GM21825 (cell line): ENCODE results near the gene SCRN1.
"Not testable (repeated sequence)": the region's sequence is repeated elsewhere in the genome, so short reads cannot be mapped to it uniquely, and the experiment has no call there.

Experiments used
- ATAC-seq: cut with Tn5 transposase; IDR thresholded peaks from one replicate; pipeline ENCODE4 v1.9.1; 2021; ENCODE audit warnings: mild to moderate bottlenecking, moderate library complexity; ENCODE audit not compliant: unreplicated experiment

The SCRN1 gene

DNA sequence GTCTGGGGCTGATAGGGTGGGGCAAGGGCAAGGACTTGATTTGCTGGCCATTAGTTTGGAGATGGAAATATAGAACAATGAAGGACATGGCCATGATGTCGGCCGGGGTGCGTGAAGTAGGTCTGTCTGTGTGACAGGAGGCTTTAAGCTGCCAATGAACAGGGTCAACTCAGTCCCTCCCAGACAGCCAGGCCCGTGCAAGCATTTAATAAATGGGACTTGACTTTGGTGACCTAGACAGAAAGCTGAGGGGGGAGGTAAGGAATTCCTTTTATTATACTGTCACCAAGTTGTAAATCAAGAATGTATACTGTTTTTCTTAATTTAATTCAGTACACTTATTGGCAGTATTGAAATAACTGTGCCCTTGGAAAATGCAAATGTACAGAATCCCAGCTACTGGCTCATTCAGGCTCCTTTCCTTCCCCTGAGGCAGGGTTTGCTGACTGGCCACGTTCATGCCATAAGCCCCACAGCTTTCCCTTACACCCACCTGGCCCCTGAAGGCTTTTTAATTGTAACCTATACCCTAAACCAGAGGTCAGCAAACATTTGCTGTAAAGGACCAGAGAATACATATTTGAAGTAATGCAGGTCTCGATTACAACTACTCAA is 96.1 kb downstream of the SCRN1 start:
- no peak for ATAC-seq

DNA sequence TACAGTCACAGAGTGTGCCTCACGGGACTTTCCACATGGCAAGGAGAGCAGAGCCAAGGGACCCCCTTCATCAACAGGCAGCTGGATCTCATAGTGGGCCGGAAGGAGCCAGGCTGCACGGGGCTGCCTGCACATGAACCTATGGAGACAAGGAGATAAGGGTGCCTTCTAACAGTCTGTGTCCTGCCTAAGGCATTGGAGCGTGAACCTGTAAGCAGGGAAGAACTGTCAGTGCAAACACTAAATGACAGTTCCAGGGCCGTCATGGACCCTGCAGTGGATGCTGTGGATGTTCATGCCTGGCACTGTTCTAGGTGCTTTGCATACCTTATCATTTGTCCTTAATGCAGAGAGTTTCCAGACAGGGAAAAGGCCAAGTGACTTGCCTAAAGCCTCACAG is 97.4 kb downstream of the SCRN1 start:
- ATAC-seq = no peak

DNA sequence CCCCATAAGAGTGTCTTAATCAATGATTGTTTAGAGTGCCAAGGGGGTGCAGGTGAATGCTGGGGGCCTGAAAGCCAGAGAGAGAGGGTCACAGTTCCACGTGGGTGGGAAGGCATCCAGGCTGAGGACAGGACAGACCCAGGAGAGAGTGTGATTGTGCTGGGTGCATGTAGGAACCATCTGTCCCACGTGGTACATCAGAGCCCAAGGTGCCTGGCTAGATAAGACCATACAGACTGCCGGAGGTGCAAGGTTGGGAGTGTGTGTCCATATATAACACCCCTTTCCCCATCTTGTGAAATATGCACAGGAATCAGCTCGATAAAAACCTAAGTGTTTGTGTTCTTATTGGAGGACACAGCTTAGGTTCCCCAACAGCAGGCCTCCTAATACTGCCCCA is 97.8 kb downstream of the SCRN1 start:
- no peak for ATAC-seq

DNA sequence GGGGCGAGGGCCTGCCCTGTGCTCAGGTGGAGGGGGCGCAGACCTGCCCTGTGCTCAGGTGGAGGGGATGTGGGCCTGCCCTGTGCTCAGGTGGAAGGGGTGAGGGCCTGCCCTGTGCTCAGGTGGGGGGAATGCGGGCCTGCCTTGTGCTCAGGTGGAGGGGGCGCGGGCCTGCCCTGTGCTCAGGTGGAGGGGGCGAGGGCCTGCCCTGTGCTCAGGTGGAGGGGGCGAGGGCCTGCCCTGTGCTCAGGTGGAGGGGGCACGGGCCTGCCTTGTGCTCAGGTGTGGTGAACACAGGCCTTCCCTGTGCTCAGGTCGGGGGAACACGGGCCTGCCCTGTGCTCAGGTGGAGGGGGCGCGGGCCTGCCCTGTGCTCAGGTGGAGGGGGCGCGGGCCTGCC is 98.8 kb downstream of the SCRN1 start:
- ATAC-seq = not testable (repeated sequence)

DNA sequence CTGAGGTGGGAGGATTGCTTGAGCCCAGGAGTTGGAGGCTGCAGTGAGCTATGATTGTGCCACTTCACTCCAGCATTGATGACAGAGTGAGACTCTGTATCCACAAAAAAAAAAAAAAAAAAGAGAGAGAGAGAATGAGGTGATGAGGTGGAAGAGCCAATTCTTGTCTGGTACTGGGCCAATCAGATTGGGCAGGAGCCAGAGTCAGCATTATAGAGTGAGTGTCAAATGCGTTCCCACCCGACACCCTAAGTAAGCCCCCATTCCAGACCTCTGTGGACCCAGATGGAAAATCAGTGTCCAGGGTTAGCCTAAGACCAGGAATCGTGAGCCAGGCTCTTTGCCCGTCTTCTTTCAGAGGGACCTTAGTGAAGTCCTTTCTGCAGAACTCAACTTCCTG is 99.3 kb downstream of the SCRN1 start:
- no peak for ATAC-seq

DNA sequence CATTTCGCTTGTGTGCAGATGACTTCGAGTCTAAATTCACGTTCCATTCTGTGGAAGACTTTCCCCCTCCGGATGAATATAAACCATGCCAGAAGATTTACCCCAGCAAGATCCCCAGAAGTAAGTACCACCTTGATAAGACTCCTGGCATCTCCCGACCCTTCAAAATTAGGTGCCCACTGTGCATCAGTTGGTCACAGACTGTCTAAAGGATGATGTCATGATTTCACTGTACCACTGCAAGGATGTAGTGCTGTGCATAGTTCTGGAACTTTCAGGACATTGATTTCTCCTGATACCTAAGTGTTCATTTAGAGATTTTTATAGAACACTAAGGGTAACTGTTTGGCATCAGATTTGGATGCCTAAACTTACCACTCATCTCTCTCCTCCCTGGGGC is 100.3 kb downstream of the SCRN1 start:
- ATAC-seq = no peak

DNA sequence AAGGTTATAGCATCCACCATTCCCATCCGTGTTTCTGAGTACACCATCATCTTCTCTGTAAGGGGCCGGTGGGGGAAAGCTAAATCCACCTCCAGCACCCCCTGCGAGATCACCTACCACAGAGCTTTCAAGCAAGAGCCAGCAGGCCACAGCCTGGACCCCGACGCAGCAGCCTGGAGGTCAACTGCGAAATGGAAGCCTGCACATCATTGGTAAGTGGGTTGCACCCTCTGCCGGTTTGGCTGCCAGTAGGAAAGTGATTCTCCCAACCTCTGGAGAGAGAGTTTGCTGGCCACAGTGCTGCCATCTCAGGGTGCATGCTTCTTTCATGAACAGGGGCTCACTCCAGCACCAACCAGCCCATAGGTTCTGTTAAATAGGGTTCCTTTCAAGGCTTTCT is 101.6 kb downstream of the SCRN1 start:
- ATAC-seq = no peak

DNA sequence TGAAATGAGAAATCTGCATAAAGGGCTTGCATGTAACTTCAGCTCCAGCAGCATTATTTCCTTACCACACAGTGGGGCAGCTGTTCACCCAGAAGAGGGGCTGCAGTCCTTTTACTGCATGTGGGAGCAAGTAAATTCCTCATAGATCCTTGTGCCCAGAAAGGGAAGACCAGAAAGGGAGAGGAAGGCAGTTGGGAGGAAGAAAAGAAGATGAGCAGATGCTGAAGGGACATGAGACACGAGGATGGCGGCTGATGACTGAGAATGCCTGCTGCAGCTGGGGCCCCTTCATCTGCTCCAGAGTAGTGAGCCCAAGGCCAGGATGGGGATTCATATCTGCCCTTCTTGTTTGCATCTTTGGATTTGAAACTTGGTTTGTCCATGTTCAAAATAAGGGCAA is 102.8 kb downstream of the SCRN1 start:
- no peak for ATAC-seq

DNA sequence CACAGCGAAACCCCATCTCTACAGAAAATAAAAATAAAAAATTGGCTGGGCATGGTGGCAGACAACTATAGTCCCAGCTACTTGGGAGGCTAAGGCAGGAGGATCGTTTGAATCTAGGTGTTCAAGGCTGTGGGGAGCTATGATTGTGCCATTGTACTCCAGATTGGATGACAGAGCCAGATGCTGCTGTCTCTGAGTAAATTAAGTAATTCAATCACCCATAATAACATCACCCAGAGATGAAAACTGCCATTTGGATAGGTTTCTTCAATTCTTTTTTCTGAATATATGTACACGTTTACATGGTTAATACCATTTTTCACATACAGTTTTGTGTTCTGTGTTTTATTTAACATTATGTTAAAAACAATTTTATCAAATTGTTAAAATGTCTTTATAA is 104.0 kb downstream of the SCRN1 start:
- no peak for ATAC-seq

DNA sequence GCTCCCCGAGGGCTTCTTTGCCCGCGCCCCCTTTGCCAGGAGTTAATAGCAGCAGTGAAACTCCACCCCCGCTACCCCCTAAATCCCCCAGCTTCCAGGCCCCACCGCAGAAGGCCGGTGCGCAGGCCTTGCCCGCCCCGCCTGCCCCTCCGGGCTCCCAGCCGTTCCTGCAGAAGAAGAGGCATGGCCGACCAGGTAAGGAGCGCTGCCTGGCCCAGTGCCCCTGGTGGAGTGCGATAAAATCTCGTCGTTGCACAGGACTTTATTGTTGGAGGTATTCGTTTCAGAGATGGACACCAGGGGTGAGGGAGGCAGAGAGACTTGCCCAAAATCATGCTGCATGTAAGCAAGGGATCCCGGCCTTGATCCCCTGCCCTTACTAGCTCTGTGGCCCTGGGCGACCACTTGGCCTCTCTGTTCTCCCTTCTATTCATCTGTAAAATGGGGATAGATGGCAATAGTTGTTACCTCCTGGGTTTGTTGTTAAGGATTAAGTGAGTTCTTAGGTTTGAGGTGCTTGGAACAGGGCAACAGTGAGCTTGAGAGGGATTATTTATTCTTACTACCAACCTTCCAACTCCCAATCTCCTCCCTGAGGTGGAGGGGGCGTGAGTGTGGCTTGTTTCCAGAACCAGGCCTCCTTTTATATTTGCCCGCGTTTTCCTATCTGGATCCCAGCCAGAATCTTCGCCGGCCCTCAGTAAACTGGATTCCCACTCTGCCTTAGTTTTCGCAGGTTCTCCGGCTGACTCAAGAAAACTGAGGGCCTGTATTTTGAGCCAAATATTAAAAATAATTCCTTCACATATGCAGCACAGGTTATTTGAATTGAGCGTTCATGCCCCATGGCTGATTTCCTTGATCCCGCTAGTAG is 105.0 kb downstream of the SCRN1 start:
- ATAC-seq = no peak

DNA sequence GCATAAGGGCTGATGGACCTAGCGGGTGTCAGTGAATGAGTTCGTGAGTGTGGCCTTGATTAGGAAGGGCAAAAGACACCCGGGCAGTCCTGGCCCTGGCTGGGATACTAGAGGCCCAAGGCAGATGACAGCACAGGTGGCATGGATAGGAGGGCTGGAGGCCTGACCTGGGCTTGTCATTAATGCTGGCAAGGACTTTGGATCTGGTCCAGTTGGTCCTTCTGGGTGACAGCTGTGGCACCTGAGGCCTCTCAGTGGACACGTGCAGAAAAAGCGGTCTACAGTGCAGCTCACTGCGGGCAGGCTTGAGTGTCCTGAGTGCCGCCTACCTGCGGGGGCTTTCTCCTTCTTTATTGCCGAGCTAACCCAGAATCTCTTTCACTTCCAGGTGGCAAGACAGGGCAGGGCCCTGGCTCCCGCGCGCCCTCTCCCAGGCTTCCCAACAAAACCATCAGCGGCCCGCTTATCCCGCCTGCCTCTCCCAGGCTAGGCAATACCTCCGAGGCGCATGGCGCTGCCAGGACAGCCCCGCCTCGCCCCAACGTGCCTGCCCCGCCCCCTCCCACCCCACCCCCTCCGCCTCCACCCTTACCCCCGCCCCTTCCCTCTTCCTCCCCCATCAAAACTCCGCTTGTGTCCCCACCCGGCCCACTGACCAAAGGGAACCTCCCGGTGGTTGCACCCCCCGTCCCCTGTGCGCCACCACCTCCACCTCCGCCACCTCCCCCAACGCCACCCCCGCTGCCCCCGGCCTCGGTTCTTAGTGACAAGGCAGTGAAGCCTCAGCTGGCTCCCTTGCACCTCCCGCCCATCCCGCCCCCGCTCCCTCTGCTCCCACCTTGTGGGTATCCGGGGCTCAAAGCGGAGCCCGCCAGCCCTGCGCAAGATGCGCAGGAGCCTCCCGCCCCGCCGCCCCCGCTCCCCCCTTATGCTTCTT is 105.9 kb downstream of the SCRN1 start:
- ATAC-seq = no peak

DNA sequence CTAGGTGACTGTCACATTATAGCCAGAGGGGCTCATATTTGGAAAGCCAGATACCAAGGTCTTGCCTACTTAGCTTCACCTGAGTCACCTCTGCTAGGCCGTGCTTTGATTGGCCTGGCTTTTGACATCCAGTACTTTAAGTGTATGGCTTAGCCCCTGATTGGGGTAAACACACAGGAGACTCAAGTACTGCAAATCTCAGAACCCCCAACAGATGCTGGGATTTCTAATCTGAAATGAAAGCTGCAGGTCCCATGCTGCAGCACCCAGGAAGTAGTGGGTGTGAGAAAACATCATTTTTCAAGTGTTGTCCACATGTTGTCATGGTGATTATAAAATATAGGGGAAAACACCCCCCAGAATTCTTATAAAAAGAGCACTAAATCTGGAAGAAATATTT is 107.1 kb downstream of the SCRN1 start:
- ATAC-seq = no peak

DNA sequence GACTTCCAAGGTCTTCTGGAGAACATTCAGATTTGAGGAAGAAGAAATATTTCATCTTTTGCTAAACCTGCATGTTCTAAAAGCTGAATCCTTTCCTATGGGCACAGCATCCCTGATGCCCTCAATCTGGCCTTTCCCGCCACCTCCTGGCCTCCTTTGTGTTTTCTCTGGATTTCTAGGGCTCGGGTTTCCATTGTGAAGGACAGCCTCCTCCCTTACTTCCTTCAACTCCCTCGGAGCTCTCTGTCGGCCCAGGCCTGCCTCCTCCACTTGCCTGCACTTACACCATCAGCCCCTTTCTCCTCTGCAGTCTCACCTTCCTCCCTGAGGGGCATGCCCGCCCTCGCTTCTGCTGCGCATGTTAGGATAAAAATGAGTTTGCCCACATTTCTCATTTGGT is 107.9 kb downstream of the SCRN1 start:
- ATAC-seq = no peak

DNA sequence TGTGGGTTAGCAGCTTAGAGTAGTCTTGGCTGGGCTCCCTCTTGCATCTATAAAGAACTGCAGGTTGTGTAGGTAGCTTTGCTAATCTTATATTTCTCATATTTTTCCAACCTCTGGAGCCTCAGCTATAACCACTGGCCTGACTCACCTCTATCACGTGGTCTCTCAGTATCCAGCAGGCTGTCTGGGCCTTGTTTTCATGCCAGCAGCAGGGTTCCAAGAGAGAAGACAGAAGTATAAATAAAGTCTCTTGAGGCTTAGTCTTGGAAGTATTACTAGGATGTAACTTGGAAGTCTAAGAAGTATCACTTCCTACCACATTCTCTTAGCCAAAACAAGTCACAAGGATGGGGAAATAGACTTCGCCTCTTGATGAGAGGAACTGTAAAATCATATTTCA is 110.0 kb downstream of the SCRN1 start:
- no peak for ATAC-seq

DNA sequence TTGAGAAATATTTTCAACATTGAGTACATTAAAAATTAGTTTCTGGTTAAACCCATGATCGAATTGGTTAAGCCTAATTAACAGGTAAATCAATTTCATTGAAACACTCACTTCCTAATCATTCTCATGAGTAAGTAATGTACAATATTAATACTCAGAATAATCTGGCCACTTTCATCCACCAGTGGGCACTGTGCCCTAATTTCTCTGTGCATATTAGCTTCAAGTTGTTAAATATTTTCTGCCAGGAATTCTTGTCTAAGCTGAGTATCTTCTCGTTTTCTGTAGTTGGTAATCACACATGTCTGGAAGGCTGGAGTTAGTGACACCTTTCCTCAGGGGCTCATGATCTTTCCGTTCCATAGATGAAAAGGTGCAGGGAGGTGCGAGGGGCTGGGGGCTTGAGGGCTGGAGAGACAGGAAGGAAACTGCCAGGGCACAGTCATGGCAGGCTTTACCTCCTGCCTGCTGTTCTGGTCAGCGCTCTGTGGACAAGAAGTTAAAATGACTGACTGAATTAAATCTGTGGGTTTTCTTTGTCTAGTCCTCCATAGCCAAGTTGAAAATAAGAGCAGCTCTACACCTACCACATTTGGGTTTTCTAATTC is 111.4 kb downstream of the SCRN1 start:
- ATAC-seq = no peak

DNA sequence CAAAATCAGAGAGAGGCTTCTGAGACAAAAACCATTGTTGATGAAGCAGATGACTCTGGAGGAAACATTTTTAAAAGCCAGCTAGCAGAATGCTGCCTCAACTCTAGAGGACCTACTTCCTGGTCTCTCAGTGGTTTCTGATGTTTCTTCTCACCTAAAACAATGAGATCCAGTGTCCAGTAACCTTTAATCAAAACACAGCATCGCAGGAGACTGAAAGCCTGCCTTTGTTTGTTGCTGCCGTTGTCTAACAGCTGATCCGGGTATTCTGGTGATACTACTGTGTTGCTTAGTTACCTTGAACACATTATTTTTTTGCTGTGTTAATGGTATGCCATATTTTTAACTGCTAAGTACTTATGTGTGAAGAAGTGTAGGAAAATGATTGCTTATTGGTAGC is 112.4 kb downstream of the SCRN1 start:
- no peak for ATAC-seq

DNA sequence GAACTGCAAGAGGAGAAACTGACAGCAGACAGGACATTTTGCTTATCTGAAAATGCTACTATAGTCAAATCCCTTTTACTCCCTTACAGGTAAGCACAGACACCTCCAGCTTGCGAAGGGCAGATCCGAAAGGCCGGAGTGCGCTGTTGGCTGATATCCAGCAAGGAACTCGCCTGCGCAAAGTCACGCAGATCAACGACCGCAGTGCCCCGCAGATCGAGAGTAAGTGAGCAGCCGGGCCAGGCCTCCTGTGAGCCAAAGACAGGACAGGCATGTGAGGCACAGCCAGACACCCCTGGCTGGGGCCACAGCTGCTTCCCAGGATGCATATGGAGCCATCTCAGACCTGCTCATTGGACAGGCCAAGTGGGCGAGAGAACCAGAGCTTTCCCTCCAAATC is 113.9 kb downstream of the SCRN1 start:
- no peak for ATAC-seq

DNA sequence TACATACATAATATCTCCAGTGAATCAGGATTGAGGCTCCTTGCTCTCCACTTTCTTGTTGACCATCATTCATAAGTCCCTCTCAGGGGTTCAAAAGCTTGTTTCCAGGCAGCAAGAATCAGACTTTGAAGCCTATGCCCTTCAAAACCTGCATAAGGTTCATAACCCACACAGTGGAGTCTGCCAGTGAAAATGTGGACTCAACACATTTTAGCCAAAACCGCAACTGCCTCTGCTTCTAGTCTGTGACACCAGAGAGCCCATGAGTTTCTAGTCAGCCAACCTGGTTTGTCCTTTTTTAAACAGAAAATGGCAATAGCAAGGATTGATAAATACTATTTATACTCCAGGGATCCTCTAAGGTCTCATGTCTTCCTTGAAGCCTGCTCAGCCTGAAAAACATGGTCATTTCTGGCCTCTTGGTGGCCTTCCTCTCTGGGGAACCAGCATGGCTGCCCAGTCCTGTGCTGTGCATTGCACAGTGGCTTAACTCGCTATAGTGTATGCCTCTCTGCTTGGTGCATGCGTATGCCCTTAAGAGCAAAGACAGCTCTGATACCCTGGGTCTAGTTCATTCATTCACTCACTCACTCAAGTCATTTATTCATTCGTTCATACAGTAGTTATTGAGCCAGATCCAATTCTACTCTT is 115.8 kb downstream of the SCRN1 start:
- no peak for ATAC-seq

DNA sequence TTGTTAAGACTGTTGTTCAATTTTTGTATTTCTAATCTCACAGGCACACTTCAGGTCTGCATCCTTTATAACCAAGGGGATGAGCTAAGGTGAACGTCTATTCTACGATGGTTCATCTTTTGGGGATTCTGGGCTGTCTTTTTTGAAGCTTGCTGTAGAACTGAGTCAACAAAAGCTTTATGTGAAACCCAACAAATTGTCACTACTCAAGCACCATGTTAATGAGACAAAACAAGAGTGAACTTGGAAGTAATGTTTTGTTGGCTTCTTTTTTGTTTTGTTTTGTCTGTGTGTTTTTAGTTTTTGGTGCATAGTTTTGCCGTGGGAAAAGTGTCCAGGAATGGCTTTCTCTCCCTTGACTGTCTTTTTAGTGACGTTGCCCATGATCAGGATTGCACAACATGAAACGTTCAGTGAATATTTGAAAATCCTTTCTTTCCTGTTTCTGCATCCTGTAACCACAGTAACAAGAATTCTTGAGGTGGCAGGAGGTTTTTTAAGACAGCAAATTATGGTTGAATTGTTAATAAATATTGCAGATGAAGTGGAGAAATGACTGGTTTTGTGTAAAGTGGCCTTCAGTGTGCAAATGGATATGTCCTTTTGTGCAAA is 117.7 kb downstream of the SCRN1 start:
- no peak for ATAC-seq
